NCI-H1105 (cell line): Measurements from ENCODE around the gene TULP3.
A peak's percentile ranks its signal among the peaks of the same experiment; 100 is the strongest.
"Not testable (repeated sequence)": the region's sequence is repeated elsewhere in the genome, so short reads cannot be mapped to it uniquely, and the experiment has no call there.

ENCODE experiments used
- DNase-seq: peaks from one replicate; lab custom pipeline; 2025; lab: John Stamatoyannopoulos, UW

The TULP3 gene

GRCh38 chr12:2890388-2891239 is at the start of gene TULP3:
TULP3 (plus strand) TSS chr12:2890891; CDS start chr12:2890948, 57 bp downstream.
- DNase-seq, result peak; percentile 99

- DNase-seq, result no peak
These were observed 49.5 kb upstream of the TULP3 start for GRCh38 chr12:2841056-2841650.

- no peak for DNase-seq
These were observed 47.7 kb upstream of the TULP3 start for GRCh38 chr12:2842948-2843347.

GRCh38 chr12:2844786-2845185 is 45.9 kb upstream of the TULP3 start:
- no peak for DNase-seq

GRCh38 chr12:2845280-2845679 is 45.4 kb upstream of the TULP3 start:
- no peak for DNase-seq

- DNase-seq, result no peak
These were observed 38.8 kb upstream of the TULP3 start for GRCh38 chr12:2851931-2852330.

GRCh38 chr12:2853626-2854025 is 37.1 kb upstream of the TULP3 start:
- DNase-seq, result peak; percentile 73

- DNase-seq, result no peak
These were observed 35.8 kb upstream of the TULP3 start for GRCh38 chr12:2854669-2855453.

- no peak for DNase-seq
These were observed 35.1 kb upstream of the TULP3 start for GRCh38 chr12:2855546-2855945.

- DNase-seq, result no peak
These were observed 34.6 kb upstream of the TULP3 start for GRCh38 chr12:2856051-2856450.

- peak; percentile 73 for DNase-seq
These were observed 33.7 kb upstream of the TULP3 start, which contains the start of gene TEX52 for GRCh38 chr12:2857021-2857431. TEX52 (minus strand) TSS chr12:2857039; CDS start chr12:2857026, 13 bp downstream.

- DNase-seq, result no peak
These were observed 33.1 kb upstream of the TULP3 start for GRCh38 chr12:2857576-2857975.

GRCh38 chr12:2858334-2858733 is 32.4 kb upstream of the TULP3 start:
- DNase-seq, result no peak

- DNase-seq, result no peak
These were observed 31.7 kb upstream of the TULP3 start for GRCh38 chr12:2858944-2859421.

- DNase-seq, result no peak
These were observed 30.5 kb upstream of the TULP3 start for GRCh38 chr12:2860170-2860569.

- DNase-seq, result no peak
These were observed 27.8 kb upstream of the TULP3 start for GRCh38 chr12:2862876-2863275.

GRCh38 chr12:2863402-2863801 is 27.3 kb upstream of the TULP3 start:
- not testable (repeated sequence) for DNase-seq

- no peak for DNase-seq
These were observed 26.5 kb upstream of the TULP3 start for GRCh38 chr12:2864198-2864597.

- not testable (repeated sequence) for DNase-seq
These were observed 21.6 kb upstream of the TULP3 start for GRCh38 chr12:2868986-2869632.

GRCh38 chr12:2876431-2877046 is 14.2 kb upstream of the TULP3 start:
- DNase-seq, result no peak
